ENCODE data around the gene XIRP1.

Gene XIRP1

GRCh38 chr3:39209329-39209970 is 17.1 kb upstream of the XIRP1 start:
- no peak for DNase-seq

GRCh38 chr3:39208463-39209055 is 16.2 kb upstream of the XIRP1 start:
- peak; percentile 53 to 64 for DNase-seq

GRCh38 chr3:39207361-39208186 is 15.2 kb upstream of the XIRP1 start:
- DNase-seq: no peak

GRCh38 chr3:39205919-39206516 is 13.6 kb upstream of the XIRP1 start:
- DNase-seq: no peak

- no peak for DNase-seq
These were observed 12.7 kb upstream of the XIRP1 start for GRCh38 chr3:39205131-39205530.

- DNase-seq: no peak
These were observed 11.5 kb upstream of the XIRP1 start for GRCh38 chr3:39203860-39204259.

- DNase-seq: no peak
These were observed 11.0 kb upstream of the XIRP1 start for GRCh38 chr3:39203402-39203801.

GRCh38 chr3:39202094-39202493 is 9.7 kb upstream of the XIRP1 start:
- no peak for DNase-seq

- DNase-seq: no peak
These were observed 4.4 kb upstream of the XIRP1 start for GRCh38 chr3:39196671-39197356.

- DNase-seq: no peak
These were observed 3.6 kb upstream of the XIRP1 start for GRCh38 chr3:39196034-39196433.

GRCh38 chr3:39193391-39193790 is 996 bp upstream of the XIRP1 start:
- DNase-seq: no peak

- no peak for DNase-seq
These were observed 622 bp downstream of the XIRP1 start for GRCh38 chr3:39191773-39192172.

GRCh38 chr3:39191111-39191510 is 1.3 kb downstream of the XIRP1 start:
- DNase-seq: no peak

- DNase-seq: no peak
These were observed 1.9 kb downstream of the XIRP1 start for GRCh38 chr3:39190281-39191025.

GRCh38 chr3:39189959-39190269 is 2.5 kb downstream of the XIRP1 start:
- peak; percentile 69 to 77 for DNase-seq

- no peak for DNase-seq
These were observed 3.0 kb downstream of the XIRP1 start for GRCh38 chr3:39189150-39189958.

GRCh38 chr3:39188271-39189149 is 3.9 kb downstream of the XIRP1 start:
- no peak for DNase-seq

- DNase-seq: no peak
These were observed 4.8 kb downstream of the XIRP1 start for GRCh38 chr3:39187372-39188155.

- no peak for DNase-seq
These were observed 5.7 kb downstream of the XIRP1 start for GRCh38 chr3:39186692-39187151.
